Brain microvascular endothelial cell (primary cell): Measurements from ENCODE around the gene VAMP8.

ENCODE experiments used
- DNase-seq: peaks from one replicate; pipeline ENCODE4 v3.0.0-alpha.2; 2020
- H3K27ac ChIP-seq: fragments of 250-450 bp; sonication (Bioruptor Pico); 2 replicates; pipeline ENCODE4 v1.5.1; 2020; ENCODE audit warnings: mild to moderate bottlenecking, moderate library complexity
- H3K27me3 ChIP-seq: fragments of 250-450 bp; sonication (Bioruptor Pico); replicated peaks from 2 replicates; pipeline ENCODE4 v1.5.1; 2020; ENCODE audit warnings: mild to moderate bottlenecking
- H3K36me3 ChIP-seq: fragments of 250-450 bp; sonication (Bioruptor Pico); replicated peaks from 2 replicates; pipeline ENCODE4 v1.5.1; 2020; ENCODE audit warnings: mild to moderate bottlenecking
- H3K4me3 ChIP-seq: 2 replicates; pipeline ENCODE4 v1.5.1; 2011; ENCODE audit warnings: low read depth, mild to moderate bottlenecking, control low read depth, low read length, moderate library complexity
- in situ Hi-C: cut with HindIII; loops from 2 replicates; pipeline ENCODE4 v1.10.0; 2017; ENCODE audit warnings: low sequenced_read_pairs, low pct_ligation_motif_present
- TF ChIP-seq, protein P1 (sequence below): IDR thresholded peaks from 2 replicates; pipeline ENCODE4 v1.5.1; 2011; ENCODE audit warnings: low read depth, mild to moderate bottlenecking, moderate library complexity, low read length, control low read depth, inconsistent platforms; ENCODE audit errors: missing control alignments

Gene VAMP8

DNA sequence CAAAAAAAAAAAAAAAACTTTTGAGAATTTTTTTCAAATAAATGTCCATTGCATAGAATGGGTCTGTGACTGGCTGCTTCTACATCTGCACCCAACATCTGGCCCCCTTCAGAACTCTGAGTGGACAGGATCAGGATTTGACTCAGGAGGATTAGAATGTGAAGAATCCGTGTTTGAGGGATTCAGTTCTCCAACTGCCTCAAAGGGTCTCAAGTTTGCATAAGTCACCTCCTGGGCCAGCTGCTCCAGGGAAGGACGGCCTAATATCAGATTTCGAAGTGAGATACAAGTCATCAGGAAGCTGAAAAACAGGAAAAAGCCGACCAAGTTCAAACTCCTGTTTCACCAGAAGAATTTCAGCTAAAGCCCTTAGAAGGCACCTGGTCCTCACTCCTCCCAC lies 27.6 kb upstream of the VAMP8 start:
- in situ Hi-C loops: no loop called here
- no peaks in the 10 kb centered on the region for H3K27me3 ChIP-seq
- TF ChIP-seq, protein P1, sequence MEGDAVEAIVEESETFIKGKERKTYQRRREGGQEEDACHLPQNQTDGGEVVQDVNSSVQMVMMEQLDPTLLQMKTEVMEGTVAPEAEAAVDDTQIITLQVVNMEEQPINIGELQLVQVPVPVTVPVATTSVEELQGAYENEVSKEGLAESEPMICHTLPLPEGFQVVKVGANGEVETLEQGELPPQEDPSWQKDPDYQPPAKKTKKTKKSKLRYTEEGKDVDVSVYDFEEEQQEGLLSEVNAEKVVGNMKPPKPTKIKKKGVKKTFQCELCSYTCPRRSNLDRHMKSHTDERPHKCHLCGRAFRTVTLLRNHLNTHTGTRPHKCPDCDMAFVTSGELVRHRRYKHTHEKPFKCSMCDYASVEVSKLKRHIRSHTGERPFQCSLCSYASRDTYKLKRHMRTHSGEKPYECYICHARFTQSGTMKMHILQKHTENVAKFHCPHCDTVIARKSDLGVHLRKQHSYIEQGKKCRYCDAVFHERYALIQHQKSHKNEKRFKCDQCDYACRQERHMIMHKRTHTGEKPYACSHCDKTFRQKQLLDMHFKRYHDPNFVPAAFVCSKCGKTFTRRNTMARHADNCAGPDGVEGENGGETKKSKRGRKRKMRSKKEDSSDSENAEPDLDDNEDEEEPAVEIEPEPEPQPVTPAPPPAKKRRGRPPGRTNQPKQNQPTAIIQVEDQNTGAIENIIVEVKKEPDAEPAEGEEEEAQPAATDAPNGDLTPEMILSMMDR: no peak
- no peak overlapping the region for H3K4me3 ChIP-seq
- peak; percentile 83 for DNase-seq
- peaks cover 74% of the 10 kb centered on the region for H3K36me3 ChIP-seq
- peak overlapping the region; percentile 59 for H3K27ac ChIP-seq

DNA sequence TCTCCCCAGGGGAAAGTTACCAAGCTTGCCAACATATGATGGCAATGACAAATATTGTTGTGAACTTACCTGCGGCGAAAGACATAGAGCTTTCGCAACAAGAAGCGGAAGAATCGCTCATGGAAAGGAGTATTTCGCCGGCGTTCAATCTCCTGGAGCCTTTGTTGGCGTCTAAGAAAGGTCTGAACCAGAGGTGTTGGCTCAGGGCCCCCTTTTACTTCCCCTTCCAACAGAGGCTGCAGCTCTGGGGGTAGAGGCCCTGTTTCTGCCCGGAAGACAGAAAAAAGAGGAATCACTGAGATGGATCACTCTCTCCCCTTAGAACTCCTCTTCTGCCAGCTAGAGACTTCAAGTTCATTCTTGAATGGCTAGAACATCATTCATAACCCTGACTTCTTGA lies 26.9 kb upstream of the VAMP8 start:
- H3K36me3 ChIP-seq: peaks cover 75% of the 10 kb centered on the region
- no peak overlapping the region for H3K4me3 ChIP-seq
- H3K27ac ChIP-seq: peak overlapping the region; percentile 59
- in situ Hi-C loops: no loop called here
- no peak for DNase-seq
- TF ChIP-seq, protein P1: no peak
- no peaks in the 10 kb centered on the region for H3K27me3 ChIP-seq

DNA sequence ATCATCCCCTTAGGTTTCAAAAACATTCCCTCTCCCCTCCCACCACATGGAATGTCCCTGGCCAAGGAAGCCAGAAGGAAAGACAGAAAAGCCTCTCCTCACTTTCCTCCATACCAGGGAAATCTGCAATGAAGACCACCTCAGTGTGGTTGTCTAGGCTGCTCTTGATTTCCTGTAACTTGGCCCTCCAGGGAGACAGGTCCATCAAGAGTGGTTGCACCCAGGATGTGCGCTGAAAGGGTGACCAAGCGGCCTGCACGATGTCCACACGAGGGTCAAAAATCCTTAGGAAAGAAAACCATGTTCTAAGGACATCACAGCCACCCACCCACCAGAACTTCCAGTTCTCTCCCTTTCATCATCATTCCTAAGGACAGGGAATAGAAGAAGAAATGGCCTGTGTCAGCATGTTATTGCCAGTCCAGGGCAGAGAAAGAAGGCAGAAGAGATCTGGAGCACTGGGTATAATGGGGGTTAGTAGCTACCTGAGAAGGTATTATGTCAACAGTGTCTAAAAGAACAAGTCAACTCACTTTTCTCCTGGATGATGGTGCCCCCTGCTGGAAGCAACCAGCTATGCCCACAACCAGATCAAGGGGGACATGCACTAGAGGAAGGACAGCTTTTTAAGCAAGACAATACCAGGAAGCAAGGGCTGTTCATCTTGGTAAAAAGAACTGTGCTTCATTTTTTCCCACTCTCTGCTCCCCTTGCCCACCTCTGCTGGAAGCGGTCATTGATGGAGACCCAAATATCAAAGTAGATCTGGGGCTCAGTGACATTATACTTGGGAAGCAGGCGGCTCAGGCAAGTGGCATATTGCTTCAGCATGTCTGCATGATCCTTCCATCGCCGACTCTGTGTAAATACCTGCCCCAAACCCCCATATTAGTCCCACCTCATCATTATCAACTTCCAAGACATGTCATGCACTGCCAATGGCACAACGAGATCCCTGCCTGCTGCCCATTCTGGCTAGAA lies 25.4 kb upstream of the VAMP8 start:
- DNase-seq: peak; percentile 60
- Histone ChIP-seq H3K27ac (no peak overlapping the region), H3K36me3 (peaks cover 76% of the 10 kb centered on the region), H3K27me3 (no peaks in the 10 kb centered on the region), H3K4me3 (no peak overlapping the region)
- in situ Hi-C loops: no loop called here
- TF ChIP-seq, protein P1: peak; percentile 95

DNA sequence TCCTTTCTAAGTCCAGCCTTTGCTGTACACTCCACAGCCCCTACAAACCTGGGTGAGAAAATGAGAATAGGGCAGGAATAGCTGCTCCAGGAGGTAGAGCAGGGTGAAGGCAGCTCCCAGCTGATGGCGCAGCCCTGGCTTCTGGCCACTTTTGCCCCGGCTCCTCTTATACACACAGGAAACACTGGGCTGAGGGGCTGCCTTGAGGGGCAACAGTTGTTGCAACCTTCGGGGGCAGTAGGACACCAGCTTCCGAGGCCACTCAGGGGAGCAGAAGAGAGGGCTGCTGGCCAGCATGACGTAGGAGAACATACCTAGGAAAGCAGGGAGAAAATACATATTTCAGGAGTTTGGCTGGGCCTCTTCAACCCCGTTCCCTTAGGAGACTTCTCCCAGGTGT lies 24.2 kb upstream of the VAMP8 start:
- in situ Hi-C loops: no loop called here
- Histone ChIP-seq H3K27ac (no peak overlapping the region), H3K4me3 (no peak overlapping the region), H3K27me3 (no peaks in the 10 kb centered on the region), H3K36me3 (peaks cover 79% of the 10 kb centered on the region)
- no peak for DNase-seq
- TF ChIP-seq, protein P1: no peak

DNA sequence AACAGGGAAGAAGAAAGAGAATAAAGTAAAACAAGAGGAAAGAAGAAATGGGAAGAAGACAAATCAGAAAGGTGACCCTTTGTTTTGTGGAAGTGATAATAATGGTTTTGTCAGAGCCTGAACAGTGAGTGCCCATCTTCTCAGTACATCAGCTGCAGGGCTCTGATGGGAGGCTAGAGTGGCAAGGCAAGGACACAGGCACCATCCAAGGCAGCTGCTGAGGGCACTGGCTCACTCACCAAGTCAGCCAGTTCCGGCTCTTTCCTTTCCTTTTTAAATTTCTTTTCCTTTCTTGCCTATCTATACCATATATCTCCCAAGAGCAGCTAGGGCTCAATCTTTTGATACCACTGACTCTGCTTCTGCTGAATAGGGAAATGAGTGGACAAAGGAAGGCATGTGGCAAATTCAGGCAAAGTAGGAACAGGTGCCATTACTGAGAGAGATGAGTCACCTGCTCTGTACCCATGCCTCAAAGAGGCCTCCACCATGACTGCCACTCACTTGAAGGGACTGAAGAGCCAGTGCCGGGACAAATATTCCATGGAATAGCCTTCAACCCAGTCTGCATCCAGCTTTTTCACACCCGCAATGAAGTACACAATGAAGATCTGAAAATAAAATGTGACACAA lies 22.3 kb upstream of the VAMP8 start:
- no peak overlapping the region for H3K27ac ChIP-seq
- peaks cover 76% of the 10 kb centered on the region for H3K36me3 ChIP-seq
- H3K27me3 ChIP-seq: no peaks in the 10 kb centered on the region
- no peak overlapping the region for H3K4me3 ChIP-seq
- TF ChIP-seq, protein P1: no peak
- in situ Hi-C loops: no loop called here
- no peak for DNase-seq
